Subcutaneous adipose tissue (tissue), 4 donors: ENCODE data around the gene SNX14. TPM values are rescaled to one million over a fixed set of nuclear protein-coding genes. Genes with fewer than 3 reads are reported as not detected.

ENCODE experiments used
- CTCF ChIP-seq: fragments of 450-650 bp; IDR thresholded peaks from one replicate; pipeline ENCODE4 v1.5.1; 2016; ENCODE audit warnings: low read depth, mild to moderate bottlenecking, control low read depth, antibody characterized with exemption, moderate library complexity
- total RNA-seq, 4 donors: library from RNA; depleted of rRNA; stranded (reverse); fragments of >200 nt; gene quantifications; one replicate each; pipeline ENCODE4 v1.1.0, GENCODE V29; 2016

The SNX14 gene
- total RNA-seq, 4 donors from 2014 or later: 61.8 to 120 (median 99.1) TPM

GRCh38 chr6:85632164-85632942, 38.7 kb upstream of the SNX14 start:
- no peak for TF ChIP-seq CTCF

- no peak for TF ChIP-seq CTCF
Measured at GRCh38 chr6:85628353-85628752, 34.7 kb upstream of the SNX14 start.

GRCh38 chr6:85620308-85620707, 26.6 kb upstream of the SNX14 start:
- TF ChIP-seq CTCF: no peak

GRCh38 chr6:85614780-85615179, 21.1 kb upstream of the SNX14 start:
- TF ChIP-seq CTCF: no peak

GRCh38 chr6:85612690-85613474, 19.2 kb upstream of the SNX14 start:
- no peak for TF ChIP-seq CTCF

- TF ChIP-seq CTCF: no peak
Measured at GRCh38 chr6:85610182-85610895, 16.7 kb upstream of the SNX14 start.

- TF ChIP-seq CTCF: no peak
Measured at GRCh38 chr6:85602100-85602499, 8.4 kb upstream of the SNX14 start.
